Fibroblast of skin of left quadriceps (primary cell): ENCODE results near the gene PLEKHG7.
"Not testable (repeated sequence)": the region's sequence is repeated elsewhere in the genome, so short reads cannot be mapped to it uniquely, and the experiment has no call there.

Experiments
- DNase-seq, 2 experiments: peaks; one replicate each; pipeline ENCODE4 v3.0.0-alpha.2; 2013; ENCODE audit warnings: low read depth in 2 of 2

PLEKHG7 gene

DNA sequence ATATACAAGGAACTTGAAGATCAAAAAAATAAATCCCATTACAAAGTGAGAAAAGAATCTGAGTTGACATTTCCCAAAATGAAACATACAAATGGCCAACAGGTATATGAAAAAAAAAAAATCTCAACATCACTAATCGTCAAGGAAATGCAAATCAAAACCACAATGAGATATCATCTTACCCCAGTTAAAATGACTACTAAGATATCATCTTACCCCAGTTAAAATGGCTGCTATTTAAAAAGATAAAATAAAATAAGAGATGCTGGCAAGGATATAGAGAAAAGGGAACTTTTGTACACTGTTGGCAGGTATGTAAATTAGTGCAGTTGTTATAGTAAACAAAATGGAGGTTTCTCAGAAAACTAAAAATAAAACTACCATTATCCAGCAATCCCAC is 44.4 kb downstream of the PLEKHG7 start:
- no peak for DNase-seq

DNA sequence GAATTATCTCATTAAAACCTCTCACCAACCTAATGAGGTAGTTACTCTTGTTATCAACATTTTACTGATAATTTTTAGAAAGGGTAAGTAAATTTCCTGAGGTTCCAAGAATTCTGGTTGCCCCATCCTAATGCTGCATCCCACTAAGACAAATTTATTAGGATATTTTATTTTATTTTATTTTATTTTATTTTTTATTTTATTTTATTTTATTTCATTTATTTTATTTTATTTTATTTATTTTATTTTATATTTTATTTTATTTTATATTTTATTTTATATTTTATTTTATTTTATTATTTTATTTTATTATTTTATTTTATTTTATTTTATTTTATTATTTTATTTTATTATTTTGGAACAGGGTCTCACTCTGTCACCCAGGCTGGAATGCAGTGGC is 46.9 kb downstream of the PLEKHG7 start:
- DNase-seq: not testable (repeated sequence)

DNA sequence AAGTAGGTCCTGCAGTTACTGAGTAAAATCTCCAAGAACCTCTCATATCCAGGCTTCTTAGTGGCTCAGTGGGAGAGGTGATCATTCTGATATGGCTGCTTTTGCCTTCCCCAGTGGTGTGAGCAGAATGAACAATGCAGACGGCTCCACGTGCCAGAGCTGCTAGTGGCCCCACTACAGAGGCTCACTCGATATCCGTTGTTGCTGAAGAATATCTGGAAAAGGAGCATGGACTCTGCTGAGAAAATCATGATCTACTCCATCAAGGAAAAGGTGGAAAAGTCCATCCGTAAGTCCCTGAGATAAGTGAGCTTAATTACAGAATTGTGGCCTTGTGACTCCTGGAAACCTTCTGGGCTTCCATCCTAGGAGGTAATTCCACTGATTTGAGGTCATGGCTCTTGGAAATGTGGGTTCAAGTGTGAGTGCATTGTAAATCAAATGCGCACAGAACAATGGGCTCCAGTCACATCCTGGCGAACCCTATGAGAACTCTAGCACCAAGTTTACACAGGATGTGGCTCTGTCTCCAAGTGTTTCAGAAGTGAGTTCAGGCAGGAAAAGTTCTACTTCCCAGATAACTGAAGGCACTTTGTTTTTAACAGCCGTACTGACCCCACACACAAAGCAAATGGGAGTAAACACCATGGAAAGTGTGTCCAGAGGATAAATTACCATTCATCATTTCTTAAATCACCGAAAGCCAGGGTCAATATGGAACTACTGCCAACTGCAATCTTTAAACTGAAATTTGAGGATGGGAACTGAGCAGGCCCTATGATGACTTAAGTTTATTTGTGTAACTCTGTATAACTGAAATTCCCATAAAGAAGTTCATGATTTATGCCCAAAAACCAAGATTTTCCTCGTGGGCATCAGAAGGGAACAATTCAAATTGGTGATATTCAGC is 51.4 kb downstream of the PLEKHG7 start:
- DNase-seq: no peak

GRCh38 chr12:92756898-92757596 is 54.3 kb downstream of the PLEKHG7 start:
- DNase-seq: no peak

DNA sequence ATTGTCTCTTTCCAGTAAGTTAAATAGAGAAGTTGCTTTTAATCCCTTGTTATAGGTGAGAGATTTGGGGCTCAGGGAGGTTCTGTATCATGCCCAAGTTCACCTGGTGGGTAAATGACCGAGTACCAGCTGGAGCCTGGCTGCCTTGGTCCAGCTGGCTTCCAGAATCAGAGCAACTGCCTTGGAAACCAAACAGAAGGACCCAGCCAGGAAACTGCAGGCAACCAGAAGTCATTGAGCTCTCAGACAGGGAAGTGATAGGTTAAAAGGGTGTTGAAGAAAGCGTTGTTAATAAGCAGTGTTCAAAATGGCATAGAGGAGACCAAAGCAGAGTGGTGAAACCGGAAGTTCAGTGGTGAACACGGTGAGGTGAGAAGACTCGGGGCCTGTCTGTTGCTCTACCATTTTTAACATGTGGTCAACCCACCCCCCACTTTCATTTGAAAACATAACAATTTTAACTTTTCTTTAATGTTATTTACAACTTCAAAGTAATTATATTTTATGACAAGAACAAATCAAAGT is 54.9 kb downstream of the PLEKHG7 start:
- no peak for DNase-seq

- peak; percentile 77 to 80 for DNase-seq
Measured at GRCh38 chr12:92759634-92760268, 57.0 kb downstream of the PLEKHG7 start.

- DNase-seq: no peak
Measured at GRCh38 chr12:92762773-92763172, 60.0 kb downstream of the PLEKHG7 start.

- DNase-seq: no peak
Measured at GRCh38 chr12:92764831-92765230, 62.0 kb downstream of the PLEKHG7 start.

GRCh38 chr12:92765871-92766270 is 63.1 kb downstream of the PLEKHG7 start:
- DNase-seq: no peak

- DNase-seq: no peak
Measured at GRCh38 chr12:92769124-92769901, 66.5 kb downstream of the PLEKHG7 start.

DNA sequence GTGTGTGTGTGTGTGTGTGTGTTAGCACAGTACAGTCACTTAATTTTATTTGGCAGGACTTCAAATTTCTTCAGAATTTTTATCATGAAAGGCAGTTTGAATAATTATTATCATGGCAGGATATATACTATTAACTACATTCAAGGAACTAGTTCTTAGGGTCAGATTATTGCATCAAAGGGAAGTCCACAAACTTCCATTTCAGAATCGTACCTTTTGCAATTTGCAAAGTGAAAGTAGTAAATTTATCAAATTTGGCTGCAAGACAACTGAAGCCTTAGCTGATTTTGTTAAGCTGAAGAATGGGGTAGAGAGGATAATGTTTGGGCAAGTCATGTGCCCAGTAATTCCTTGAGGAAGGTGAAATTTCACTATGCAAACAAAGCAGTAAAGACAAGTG is 68.2 kb downstream of the PLEKHG7 start:
- no peak for DNase-seq

- no peak for DNase-seq
Measured at GRCh38 chr12:92775416-92775815, 72.6 kb downstream of the PLEKHG7 start.

DNA sequence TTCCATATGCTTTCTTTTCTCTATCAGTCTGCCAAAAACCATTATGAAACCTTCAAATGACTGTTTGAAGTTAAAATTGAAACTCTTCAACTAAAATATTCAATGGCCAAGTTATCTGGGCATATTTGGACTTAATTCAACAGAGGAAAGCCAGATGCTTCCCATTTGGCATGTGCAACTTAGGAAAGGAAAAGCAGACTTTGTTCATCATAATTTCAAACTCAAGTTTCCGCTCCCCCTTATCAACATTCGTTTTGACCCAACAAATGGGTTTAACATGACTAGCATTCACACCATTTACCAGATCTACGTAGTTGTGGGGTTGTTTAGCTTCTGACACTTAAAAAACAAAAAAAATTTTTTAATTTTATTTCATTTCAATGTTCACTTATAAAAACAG is 75.7 kb downstream of the PLEKHG7 start:
- DNase-seq: no peak

- no peak for DNase-seq
Measured at GRCh38 chr12:92779902-92780301, 77.1 kb downstream of the PLEKHG7 start.

DNA sequence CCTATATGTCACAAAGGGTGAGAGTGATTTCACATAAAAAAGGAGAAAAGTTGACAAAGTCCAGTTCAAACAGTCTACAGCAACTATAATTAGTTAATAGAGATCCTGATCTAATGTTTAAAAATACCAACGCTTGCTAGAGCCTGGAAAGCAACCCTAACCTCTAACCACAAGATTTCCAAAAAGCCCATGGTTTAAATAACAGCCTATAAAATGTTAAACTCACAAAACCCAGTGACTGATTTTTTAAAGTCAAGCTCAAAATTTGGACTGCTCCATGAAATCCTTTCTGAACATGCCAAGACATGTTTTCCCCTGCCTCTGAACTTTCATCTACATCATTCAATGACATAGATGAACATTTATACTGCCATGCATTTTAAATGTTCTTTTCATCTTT is 81.6 kb downstream of the PLEKHG7 start:
- DNase-seq: peak; percentile 29 to 31

- peak; percentile 56 to 60 for DNase-seq
Measured at GRCh38 chr12:92784797-92785562, 82.2 kb downstream of the PLEKHG7 start.

DNA sequence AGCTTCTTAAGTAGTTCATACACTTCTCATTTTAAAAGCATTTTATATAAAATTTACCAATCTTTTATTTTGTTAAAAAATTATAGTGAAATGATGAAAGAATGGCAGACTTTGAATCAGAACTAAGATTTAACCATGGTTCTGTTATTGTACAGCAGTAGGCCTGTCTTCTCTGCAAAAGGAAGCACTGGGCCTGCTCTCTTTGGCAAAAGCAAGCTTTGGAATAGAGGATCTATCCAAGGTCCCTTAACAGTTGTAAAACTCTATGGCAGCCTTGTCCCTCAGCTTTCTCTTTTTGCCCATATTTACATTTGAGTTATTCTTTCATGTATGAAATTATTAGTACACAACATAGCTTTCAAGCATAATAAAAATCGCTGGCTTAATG is 82.8 kb downstream of the PLEKHG7 start:
- no peak for DNase-seq

- DNase-seq: no peak
Measured at GRCh38 chr12:92786045-92786444, 83.3 kb downstream of the PLEKHG7 start.

- DNase-seq: not testable (repeated sequence)
Measured at GRCh38 chr12:92794356-92794755, 91.6 kb downstream of the PLEKHG7 start.

DNA sequence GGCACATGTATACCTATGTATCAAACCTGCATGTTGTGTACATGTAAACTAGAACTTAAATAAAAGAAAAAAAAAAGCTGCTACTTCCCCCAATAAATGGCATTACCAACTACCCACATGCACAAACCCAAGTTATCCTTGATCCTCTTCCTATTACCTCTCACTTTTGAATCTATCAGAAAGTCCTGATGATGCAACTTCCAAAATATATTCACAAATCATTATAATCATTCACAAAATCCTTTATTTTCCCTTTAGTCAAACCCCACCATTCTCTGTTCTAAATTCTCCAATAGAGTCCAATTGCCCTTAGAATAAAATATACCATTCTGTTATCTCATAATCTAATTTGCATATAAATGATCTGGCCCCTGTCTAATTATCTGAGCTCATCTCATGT is 92.0 kb downstream of the PLEKHG7 start:
- no peak for DNase-seq

DNA sequence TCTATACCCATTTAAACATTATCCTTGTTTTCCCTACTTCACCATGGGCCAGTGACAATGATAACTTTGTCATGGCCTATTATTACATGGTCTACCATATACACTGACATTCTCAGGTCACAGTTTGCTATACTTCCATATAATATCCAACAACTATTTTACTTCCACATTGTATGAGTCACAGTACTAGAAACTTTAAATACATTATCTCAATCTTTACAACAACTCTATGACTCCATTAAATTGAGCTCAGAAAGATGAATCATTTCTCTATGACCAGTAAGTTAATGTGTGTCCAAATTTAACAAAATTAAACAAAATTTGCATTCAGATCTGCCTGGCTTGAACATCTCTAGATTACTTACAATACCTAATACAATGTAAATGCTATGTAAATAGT is 93.9 kb downstream of the PLEKHG7 start:
- DNase-seq: no peak
